GM19463 (cell line): ENCODE measurements around the gene DBN1.

Experiments
- ATAC-seq: cut with Tn5 transposase; IDR thresholded peaks from one replicate; pipeline ENCODE4 v1.9.1; 2021; ENCODE audit warnings: mild to moderate bottlenecking, moderate library complexity; ENCODE audit not compliant: unreplicated experiment

Gene DBN1

DNA sequence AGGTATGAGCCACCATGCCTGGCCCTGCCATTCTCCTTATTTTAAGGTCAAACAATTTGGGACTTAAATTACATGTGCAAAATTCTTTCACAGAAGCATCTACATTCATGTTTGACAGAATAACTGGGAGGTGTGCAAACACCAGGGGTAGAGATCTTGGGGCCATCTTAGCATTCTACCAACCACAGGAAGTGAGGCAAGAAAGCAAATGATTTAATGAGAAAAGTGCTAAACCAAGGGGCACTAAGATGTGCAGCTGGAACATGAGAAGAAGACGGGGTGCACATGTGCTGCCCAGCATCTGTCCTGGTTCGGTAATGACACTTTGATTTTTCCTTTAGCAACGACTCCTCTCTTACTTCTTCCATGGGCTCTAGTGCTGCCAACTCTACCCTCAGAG is 62.9 kb downstream of the DBN1 start:
- no peak for ATAC-seq

DNA sequence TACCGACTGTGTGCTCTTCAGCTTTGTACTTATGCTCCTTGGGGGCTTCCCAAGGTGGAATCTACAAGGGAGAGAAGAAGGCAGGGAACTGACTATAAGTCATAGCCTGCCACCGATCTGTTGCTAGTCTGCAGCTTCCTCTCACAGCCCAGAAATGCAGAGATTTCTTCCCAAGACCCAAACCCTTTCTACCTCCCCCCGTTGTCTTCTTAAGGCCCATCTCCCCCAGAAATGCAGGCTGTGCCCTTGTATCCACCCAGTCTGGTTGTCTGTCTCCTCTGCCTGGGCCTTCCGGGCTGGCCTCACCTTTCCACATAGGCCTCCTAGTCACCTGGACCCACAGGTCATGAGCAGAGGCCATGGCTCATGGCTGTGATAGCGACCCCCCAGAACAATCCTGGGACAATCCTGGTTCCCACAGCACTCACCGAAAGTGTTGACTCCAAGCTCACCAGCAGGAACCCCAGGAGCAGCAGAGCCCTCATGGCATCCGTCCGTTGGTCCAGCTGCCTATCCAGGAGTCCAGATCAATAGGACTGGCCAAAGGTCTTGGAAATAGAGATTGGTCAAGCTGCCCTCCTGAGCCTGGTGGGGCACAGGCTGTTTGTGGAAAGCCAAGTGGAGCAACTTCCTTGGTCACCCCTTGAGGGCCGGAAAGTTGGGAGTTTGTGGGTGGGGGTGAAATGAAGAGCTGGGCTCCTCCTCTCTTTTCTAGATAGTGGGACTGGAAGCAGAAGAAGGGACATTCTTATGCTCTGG is 64.2 kb downstream of the DBN1 start, which contains the start of gene F12:
Gene F12 (minus strand): TSS at position 522 of the 759 bp plus-strand sequence. CDS start 37 bp downstream, at position 485.
- ATAC-seq = no peak
